GM18502 (cell line): Measurements from ENCODE around the gene RPIA.

Experiments
- ATAC-seq: cut with Tn5 transposase; IDR thresholded peaks from one replicate; pipeline ENCODE4 v1.9.1; 2021; ENCODE audit warnings: mild to moderate bottlenecking; ENCODE audit not compliant: unreplicated experiment, poor library complexity

Gene RPIA

DNA sequence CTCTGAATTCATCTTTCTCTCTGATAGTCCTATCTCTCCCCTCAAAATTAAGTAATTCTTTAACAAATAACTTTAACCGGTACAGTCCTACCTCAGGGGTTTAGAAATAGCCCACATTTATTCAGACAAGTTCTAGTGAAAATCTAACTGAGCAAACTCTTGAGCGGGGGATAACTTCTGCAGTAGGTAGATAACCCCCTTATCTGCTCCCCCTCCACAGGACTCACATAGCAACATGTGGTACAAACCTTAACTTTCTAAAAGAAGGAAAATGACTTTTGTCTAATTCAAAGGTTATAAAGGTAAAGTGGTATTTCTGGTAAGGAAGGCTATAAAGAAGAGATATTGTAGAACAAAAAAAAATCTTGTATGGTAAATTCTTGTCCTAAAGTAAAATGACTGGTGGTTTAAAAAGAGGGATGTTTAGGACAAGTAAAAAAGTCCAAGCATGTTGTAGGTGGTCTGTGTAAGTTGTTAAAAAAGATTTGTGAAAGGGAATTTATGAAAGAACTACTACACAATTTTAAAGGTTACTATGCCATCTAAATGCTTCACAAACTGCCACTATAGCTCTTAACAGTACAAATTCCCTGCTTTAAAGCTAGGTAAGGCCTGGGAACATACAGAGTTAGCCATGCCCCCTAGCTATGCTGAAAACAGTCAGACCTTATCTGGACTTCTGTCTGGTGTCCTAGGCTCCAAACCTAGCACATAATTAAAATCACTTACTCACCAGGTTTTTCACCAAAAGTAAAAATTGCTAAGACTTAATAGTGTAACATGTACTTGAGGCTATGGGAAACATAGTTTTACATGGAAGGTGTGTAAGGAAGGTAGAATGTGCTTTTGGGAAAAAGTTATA is 8.1 kb upstream of the RPIA start:
- no peak for ATAC-seq

DNA sequence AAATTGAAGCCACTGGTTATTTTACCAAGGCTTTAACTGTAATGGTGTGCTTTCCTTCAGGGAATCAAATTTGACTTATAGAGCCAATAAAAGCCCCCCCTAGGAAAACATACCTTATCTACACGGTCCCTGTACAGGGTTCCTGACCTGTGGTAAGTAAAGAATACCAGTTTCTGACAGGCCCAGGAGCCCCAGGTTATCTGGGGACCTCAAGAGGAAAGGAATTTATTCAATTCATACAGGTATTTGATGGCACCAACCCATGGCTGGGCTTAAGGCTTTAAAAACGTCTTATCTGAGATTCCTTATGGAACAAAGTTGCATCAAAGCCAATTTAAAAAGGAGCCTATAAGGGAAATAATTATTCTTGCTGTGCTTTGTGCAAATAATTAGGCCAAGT is 7.0 kb upstream of the RPIA start:
- no peak for ATAC-seq

DNA sequence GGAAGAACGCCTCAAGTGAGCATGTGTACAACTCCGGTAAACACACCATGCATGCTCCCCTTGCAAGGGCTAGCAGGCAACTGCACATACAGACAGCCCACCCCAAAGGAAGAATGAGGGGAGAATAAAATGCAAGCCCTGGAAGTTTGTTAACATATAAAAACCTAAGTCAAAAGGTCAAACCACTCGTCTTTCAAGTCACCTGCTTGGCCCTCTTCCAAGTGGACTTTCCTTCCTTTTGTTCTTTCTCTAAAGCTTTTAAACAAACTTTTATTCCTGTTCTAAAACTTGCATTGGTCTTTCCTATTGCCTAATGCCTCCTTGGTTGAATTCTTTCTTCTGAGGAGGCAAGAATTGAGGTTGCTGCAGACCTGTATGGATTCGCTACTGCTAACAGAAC is 5.2 kb upstream of the RPIA start:
- ATAC-seq = no peak

DNA sequence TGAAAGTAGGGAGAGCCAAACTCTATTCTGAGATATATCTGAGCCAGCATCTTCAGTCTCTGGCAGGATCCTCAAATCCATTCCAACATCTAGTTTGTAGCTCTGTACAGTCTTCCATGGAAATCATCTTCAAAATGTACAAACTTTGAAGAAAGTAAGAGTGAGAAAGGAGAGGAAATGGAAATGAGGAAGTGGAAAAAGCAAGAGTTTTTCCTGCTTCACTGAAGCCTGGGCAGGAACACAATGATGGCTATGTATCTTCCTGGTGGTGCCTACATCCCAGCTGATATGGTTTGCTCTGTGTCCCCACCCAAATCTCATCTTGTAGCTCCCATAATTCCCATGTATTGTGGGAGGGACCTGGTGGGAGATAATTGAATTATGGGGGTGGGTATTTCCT is 4.1 kb upstream of the RPIA start:
- ATAC-seq = no peak

DNA sequence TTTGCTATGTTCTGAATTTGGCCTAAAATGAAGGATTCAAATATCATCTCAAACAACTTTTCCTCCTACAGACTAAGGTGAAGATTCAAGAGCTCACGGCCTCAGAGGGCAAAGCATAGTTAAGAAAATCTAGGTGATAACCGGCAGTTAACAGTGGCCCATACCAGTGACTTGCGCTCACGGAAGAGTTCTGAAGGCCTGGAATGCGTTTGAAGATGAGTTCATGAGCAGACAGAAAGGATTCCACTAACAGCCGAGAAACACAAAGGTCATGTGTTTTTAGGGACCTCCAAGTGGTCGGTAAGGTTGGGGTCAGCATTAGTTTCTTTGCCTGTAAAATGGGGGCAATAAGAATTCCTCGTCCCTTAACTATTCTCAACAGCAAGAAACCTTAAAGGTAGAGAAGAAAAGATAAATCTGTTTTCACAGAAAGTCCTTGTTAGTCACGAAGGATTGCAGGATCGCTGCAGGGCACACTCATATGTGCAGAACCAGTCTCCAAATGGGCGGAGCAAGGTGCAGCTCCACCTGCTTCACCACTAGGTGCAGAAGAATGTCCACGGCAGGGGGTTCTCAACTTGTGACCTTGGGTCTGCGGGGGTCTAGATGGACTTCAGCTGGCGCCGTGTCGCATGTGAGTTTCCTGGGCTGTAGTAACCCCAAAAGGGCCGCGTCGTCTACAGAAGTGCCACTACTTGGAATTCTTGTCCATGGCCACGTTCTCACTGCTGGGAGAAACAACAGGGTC is 708 bp upstream of the RPIA start:
- peak; percentile 13 for ATAC-seq

DNA sequence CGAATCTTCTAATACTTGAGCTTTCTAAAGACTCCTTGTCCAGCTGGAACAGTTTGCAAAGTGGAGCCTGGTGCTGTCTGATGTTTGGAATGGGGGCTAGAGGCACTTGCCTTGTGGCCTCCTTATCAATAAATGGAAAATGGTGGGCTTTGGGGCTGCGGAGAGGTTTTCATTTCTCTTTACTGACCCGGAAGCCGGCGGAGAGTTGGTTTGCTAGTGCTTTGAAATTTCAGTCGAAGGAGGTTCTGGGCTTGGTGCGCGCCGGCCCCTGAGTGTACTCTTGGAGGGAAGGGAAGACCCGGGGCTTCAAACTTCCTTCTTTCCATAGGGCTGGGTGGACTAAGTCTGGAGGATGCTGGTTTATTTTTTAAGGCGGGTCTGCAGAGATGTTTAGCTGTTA is 714 bp downstream of the RPIA start:
- no peak for ATAC-seq

DNA sequence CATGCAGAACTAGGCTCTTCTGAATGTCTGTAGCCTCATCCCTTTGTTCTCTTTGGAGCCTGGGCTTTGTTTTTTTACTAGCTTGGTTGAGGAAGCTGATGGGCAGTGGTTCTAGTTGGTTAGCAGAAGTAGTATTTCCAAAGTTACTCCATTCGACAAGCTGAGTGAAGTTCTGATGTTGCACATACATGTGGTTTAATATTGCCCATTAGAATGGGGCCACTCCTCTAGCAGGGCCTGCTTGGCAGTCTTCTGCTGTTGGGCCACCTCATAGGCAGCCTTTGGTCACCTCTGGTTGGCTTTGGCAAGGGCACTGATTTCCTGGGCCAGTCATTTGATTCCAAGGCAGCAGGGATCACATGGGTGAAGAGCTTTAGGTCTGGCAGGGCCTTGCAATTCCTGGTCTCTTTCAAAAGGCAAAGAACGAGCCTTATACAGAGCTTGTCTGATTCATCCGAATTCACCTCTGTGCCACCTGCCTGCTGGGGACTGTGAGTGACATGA is 2.5 kb downstream of the RPIA start:
- ATAC-seq = no peak

DNA sequence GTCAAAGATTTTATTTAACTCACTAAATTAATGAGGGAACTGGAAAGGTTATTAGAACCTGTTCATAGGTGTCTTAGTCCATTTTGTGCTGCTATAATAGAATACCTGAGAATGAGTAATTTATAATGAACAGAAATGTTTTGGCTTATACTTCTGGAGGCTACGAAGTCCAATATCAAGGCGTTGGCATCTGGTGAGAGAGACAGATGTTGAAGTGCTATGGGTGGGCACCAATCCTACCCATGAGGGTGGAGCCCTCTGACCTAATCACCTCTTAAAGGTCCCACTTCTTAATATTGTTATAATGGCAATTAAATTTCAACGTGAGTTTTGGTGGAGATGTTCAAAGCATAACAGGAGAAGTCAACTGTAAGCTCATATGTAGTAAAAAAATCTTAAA is 5.1 kb downstream of the RPIA start:
- no peak for ATAC-seq

DNA sequence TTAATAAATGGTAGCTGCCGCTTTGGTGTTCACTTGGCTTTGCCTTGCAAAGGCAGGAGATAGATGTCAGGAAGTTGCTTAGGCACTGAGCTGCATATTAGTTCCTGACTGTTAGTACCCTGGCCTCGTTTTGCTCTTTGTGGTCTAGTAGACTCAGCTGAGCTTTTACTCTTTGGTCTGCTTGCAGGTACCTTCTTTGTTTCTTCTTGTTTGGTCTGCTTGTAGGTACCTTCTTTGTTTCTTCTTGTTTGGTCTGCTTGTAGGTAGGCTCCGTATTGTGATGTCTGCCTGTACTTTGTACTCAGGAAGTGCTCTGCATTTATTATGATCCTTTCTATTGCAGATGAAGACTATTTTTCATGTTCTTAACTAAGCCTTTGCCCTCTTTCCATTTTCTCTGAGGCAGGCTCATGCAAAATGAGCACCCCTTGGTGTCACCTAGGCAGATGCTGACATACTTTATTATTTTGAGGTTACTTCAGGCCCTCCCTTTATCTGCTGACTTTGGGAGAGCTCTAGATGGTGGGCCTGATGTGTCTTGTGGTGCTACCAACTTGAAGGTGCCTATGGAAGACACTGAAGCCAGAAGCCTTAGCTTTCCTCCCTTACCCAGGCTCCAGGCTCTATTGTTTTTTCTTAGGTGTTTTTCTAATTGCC is 6.0 kb downstream of the RPIA start:
- no peak for ATAC-seq

DNA sequence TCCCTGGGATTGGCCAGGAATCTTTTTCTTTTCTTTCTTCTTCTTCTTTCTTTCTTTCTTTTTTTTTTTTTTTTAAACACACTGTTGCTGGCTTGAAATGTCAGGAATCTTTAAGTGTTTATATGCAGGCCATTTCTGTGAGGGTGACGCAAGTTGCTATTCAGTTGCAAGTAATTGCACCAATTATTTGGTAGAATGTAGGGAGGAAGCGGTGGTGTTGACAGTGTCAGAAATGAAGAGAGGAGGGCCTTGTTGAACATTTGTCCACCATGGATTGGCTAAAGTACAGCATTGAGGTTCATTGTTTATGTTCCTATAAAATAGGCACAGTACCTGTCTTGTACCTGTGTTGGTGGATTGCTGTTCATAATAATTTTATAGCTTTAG is 6.5 kb downstream of the RPIA start:
- ATAC-seq = no peak

DNA sequence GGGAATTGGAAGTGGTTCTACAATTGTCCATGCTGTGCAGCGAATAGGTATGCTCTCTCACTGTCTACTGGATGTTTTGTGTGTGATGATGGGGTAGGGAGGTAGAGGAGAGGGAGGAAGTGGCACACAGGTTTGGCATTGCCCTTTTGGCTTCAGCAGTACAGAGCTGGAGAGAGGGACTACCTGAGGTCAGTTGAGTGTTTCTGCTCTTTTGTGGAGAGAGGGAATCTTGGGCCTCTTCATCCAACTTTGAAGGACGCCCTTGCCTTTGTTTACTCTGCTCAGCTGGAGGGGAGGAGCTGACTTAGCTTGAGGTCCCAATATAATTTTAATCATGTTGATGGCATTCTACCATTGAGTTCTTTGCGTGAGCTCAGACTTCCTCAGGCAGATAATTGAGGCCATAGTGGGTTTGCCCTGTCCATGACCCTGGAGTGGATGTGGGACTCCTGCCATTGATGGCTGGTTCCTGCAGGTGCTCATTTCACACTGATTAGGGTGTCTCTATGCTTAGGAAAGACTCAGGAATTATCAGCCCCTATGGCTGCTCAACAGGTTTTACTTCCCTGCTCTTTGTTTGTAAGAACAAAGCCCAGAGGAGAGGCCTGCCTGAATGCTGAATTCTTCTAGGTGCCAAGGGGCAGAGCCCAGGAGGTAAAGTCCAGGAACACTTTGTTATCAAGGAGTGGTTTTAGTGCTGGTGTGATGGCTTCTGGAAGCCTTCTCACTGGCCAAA is 7.2 kb downstream of the RPIA start:
- ATAC-seq = no peak

DNA sequence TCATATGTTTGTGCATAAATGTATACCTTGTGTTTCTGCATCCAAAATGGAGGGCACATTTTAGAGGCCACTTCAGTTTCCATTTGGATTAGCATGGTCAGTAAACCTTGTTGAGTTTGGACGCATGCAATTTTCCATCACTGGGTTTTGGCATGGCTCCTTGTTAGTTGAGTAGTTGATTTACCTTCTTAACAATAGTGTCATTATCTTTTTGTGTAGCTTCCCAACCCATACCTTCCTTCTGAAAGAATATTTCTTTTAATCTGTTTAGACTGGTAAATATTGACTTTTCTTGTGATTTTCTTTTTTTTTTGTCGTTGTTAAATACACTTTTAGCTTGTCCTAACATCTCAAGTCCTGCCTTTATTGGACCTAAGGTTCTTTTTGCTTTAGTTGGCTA is 15.5 kb downstream of the RPIA start:
- ATAC-seq = no peak

DNA sequence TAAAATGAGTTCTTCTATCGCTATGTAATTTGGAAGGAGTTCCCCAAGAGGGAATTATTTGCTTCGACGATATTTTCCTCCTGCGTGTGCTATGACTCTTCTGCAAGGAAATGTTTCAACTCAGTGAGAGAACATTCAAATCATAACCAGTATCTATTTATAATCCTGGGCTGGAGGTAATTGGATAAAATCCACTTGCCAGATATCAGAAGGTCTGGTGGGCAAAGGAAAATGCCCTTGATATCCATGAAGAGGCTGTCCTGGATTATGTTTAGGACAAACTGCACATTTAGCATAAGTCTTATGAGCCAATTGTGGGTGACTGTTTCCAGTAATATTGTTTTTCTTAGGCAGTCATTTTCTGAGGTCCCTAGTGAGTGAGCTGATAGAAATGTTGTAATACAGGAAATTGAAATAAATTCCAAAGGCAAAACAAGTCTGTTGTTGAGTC is 17.7 kb downstream of the RPIA start:
- ATAC-seq = no peak

DNA sequence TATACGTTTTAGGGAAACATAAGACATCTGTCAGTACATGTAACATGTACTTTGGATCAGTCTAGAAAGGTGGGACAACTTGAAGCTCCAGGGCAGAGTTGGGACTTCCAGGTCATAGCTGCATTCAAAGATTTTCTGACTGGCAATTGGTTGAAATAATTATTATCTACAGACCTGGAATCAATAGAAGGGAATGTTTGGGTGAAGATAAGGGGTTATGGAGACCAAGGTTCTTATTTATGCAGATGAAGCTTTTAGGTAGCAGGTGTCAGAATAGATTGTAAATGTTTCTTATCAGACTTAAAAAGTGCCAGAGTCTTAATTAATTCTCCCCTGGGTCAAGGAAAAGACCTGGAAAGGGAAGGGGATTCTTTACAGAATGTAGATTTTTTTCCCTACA is 19.8 kb downstream of the RPIA start:
- ATAC-seq = no peak

DNA sequence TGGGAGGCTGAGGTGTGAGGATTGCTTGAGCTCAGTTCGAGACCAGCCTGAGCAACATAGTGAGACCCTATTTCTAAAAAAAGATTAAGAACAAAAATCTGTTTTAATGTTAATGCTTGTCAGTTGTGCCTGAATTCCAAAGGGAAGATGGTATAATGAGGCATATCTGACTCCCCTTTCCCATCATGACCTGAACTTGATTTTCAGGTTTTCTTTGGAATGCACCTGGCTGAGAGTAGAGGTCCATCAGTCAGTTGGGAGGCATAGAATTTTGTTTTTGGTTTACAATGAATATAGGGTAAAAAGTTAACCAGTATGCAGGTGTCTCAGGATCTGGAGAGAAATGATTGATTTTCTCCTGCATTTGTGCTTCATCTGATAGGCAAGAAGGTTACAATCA is 20.4 kb downstream of the RPIA start:
- no peak for ATAC-seq

DNA sequence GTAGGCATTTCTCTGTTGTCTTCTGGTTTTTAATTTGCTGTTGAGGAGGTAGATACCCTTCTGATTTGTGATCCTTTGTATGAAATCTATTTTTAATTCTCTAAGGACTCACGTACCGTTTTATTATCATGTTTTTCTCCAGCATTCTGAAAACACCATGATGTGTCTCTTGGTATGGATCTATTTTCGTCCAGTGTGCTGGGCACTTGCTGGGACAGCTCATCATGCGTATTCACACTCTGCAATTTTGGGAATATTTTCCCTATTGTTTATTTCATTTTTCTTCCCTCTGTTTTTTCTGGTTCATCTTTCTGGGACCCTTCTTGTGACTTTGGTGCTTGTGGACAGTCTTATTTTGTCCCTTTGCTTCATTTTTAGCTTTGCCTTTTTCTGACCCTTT is 21.9 kb downstream of the RPIA start:
- no peak for ATAC-seq

DNA sequence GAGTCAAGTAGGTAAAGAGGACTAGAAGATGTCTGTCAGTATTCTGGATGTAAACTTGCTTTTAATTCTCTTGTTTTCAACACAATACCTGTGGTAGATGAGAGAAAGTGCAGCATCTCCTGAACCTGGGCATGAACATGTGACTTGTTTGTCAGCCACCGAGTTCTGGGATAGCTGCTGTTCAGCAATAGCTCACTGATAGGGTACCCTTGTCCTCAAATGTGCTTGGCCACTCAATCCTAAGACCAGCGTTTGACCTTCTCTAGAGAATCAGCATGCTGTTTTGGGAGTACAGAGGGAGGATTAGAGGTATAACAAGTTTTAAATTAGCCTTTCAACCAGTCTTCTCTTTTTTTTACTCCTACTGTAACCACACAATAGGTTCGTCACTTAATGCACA is 23.2 kb downstream of the RPIA start:
- ATAC-seq = no peak

DNA sequence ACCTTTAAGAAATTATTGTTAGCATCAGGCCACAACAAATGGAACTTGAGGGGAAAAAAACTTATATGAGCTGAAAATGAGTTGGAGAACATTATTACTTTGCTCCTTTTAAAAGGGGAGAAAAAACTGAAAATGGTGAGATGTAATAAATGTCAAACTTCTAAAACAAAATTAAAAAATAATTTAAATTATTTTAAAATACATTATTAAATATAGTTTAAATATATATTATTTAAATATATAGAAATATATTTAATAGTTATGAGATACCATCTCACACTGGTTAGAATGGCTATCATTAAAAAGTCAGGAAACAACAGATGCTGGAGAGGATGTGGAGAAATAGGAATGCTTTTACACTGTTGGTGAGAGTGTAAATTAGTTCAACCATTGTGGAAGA is 28.9 kb downstream of the RPIA start:
- no peak for ATAC-seq

DNA sequence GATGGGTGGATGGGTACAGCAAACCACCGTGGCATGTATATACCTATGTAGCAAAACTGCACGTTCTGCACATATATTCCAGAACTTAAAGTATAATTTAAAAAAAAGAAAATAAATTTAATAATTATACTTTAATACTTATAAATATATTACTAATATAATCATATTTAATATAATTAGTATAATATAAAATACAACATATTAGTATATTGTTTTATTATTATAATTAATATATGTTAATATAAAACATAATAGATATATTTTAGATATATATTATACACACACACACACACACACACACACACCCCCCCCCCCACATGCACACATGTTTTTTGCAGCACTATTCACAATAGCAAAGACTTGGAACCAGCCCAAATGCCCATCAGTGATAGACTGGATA is 29.8 kb downstream of the RPIA start:
- no peak for ATAC-seq

DNA sequence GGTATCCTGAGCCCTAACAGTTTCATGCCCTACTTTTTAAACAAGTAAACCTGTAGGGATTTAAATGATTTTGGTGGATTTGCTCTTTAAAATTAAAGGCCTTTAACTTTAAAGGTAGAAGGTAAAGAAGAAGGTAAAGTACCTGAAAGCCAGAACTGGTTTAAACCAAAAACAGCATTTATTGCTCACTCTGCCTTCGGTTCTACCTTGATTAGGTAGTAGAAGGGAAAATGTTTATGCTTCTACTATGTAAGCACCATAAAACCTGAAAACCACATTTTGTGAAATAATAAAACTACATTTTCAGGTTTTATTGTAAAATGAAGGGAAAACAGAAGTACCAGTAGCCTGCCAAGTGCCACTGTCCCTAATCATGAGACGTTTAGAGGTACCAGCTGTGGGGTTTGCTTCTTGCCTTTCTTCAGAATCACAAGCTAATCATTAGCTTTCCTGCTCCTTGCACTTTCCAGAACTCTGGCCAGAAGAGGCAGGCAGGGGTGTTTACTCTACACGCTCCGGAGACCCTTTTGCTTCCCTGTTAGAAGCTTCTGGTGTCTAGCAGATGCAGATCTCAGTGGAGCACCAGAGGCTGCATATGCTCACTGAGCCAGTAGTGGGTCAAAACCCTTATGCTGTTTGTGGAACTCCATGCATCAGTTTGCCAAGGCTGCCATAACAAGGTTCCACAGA is 33.3 kb downstream of the RPIA start:
- no peak for ATAC-seq
